Measurements from ENCODE around the gene CCNQ.
A peak's percentile ranks its signal among the peaks of the same experiment; 100 is the strongest.

CCNQ gene

GRCh38 chrX:153598541-153599191 lies at the start of gene CCNQ:
CCNQ (minus strand) TSS chrX:153599139; CDS start chrX:153599073, 66 bp downstream.
- peak in 1 of 2 donors; percentile 1 for DNase-seq (ENCODE audit: low read depth in 2 of 2, low spot score in 1 of 2)

GRCh38 chrX:153647461-153648357 lies 48.8 kb upstream of the CCNQ start:
- no peak for DNase-seq (ENCODE audit: low read depth in 2 of 2, low spot score in 1 of 2)

GRCh38 chrX:153646620-153647373 lies 47.9 kb upstream of the CCNQ start, which contains the start of gene DUSP9:
DUSP9 (plus strand) TSS chrX:153647203; CDS start chrX:153647954, 751 bp downstream.
- DNase-seq (ENCODE audit: low read depth in 2 of 2, low spot score in 1 of 2), result no peak

GRCh38 chrX:153645921-153646488 lies 47.1 kb upstream of the CCNQ start:
- no peak for DNase-seq (ENCODE audit: low read depth in 2 of 2, low spot score in 1 of 2)

GRCh38 chrX:153645151-153645550 lies 46.2 kb upstream of the CCNQ start:
- DNase-seq (ENCODE audit: low read depth in 2 of 2, low spot score in 1 of 2), result no peak

GRCh38 chrX:153644356-153645125 lies 45.6 kb upstream of the CCNQ start:
- no peak for DNase-seq (ENCODE audit: low read depth in 2 of 2, low spot score in 1 of 2)

GRCh38 chrX:153643431-153644351 lies 44.8 kb upstream of the CCNQ start:
- no peak for DNase-seq (ENCODE audit: low read depth in 2 of 2, low spot score in 1 of 2)

GRCh38 chrX:153642655-153643430 lies 43.9 kb upstream of the CCNQ start:
- no peak for DNase-seq (ENCODE audit: low read depth in 2 of 2, low spot score in 1 of 2)

- DNase-seq (ENCODE audit: low read depth in 2 of 2, low spot score in 1 of 2), result no peak
Measured at GRCh38 chrX:153642051-153642654, 43.2 kb upstream of the CCNQ start.

GRCh38 chrX:153641627-153642026 lies 42.7 kb upstream of the CCNQ start:
- no peak for DNase-seq (ENCODE audit: low read depth in 2 of 2, low spot score in 1 of 2)

GRCh38 chrX:153640736-153641575 lies 42.0 kb upstream of the CCNQ start:
- DNase-seq (ENCODE audit: low read depth in 2 of 2, low spot score in 1 of 2), result no peak

GRCh38 chrX:153640045-153640686 lies 41.2 kb upstream of the CCNQ start:
- no peak for DNase-seq (ENCODE audit: low read depth in 2 of 2, low spot score in 1 of 2)

- DNase-seq (ENCODE audit: low read depth in 2 of 2, low spot score in 1 of 2), result no peak
Measured at GRCh38 chrX:153639177-153640044, 40.5 kb upstream of the CCNQ start.

GRCh38 chrX:153638436-153639176 lies 39.7 kb upstream of the CCNQ start:
- DNase-seq (ENCODE audit: low read depth in 2 of 2, low spot score in 1 of 2), result no peak

GRCh38 chrX:153638041-153638371 lies 39.1 kb upstream of the CCNQ start:
- DNase-seq (ENCODE audit: low read depth in 2 of 2, low spot score in 1 of 2), result no peak
